ENCODE measurements around the gene EIF3K. TPM values are rescaled to one million over a fixed set of nuclear protein-coding genes. Genes with fewer than 3 reads are reported as not detected.

The EIF3K gene
- total and polyA plus RNA-seq, 2 of the 8 experiments (the other 6 are each of a cell fraction or from before 2014, with no cell fraction given): 329 to 937 TPM

GRCh38 chr19:38617764-38618589 lies 1.0 kb upstream of the EIF3K start, which contains the start of gene MAP4K1 (continued):
- TF ChIP-seq TCF12 (IDR thresholded peaks at IDR 0.05; ENCODE audit: low read depth, low read length): no peak

All from H1 (cell line).